Measurements from ENCODE around the gene HIF3A.

DNA sequence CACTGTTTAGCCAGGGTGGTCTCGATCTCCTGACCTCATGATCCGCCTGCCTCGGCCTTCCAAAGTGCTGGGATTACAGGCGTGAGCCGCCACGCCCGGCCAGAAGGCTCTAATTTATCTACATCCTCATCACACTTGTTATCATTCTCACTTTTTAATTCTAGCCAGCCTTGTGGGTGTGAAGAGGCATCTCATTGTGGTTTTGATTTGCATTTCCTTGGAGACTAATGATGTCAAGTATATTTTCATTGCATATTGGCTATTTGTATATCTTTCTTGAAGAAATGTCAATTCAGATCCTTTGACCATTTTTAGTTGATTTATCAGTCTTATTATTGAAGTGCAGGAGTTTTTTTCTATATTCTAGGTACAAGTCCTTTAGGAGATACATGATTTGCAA, 27.7 kb upstream of the HIF3A start:
- TF ChIP-seq CTCF (conservative IDR thresholded peaks at IDR 0.05; ENCODE audit: low read length) = no peak
- no peak for TF ChIP-seq EZH2phosphoT487 (IDR thresholded peaks at IDR 0.05; ENCODE audit: borderline replicate concordance)
